K562 (cell line): ENCODE results near the gene ASPG. TPM values are rescaled to one million over a fixed set of nuclear protein-coding genes. Genes with fewer than 3 reads are reported as not detected.

ENCODE experiments used
- DPF2 ChIP-seq: fragments of 450-650 bp; IDR thresholded peaks from 2 replicates; pipeline ENCODE4 v1.6.1; 2016
- EWSR1 ChIP-seq: fragments of 450-650 bp; IDR thresholded peaks from 2 replicates; pipeline ENCODE4 v1.6.1; 2018; ENCODE audit warnings: borderline replicate concordance, mild to moderate bottlenecking, low read depth, moderate library complexity; ENCODE audit not compliant: partially characterized antibody
- HDAC1 ChIP-seq, 2 experiments: fragments of 450-650 bp; IDR thresholded peaks; 2 replicates each; pipeline ENCODE4 v1.6.1; 2016 to 2017; ENCODE audit warnings: inconsistent platforms in 1 of 2, mild to moderate bottlenecking in 1 of 2, moderate library complexity in 1 of 2
- MYBL2 ChIP-seq, 2 experiments: fragments of 450-650 bp in 1 of 2; sonication (generic) in 1 of 2; formaldehyde crosslinking in 1 of 2; IDR thresholded peaks; 2 replicates each; pipeline versions ENCODE4 v1.6.1 to v1.8.1; 2017 to 2022; ENCODE audit warnings: borderline replicate concordance in 1 of 2, inconsistent platforms in 1 of 2, low read depth in 1 of 2, mild to moderate bottlenecking in 1 of 2, missing genetic modification reagents in 1 of 2, moderate library complexity in 1 of 2
- NCOA2 ChIP-seq, 2 experiments: fragments of 450-650 bp; IDR thresholded peaks; 2 replicates each; pipeline ENCODE4 v1.6.1; 2018; ENCODE audit warnings: mild to moderate bottlenecking in 2 of 2, moderate library complexity in 1 of 2; ENCODE audit not compliant: partially characterized antibody in 2 of 2
- RBM14 ChIP-seq: fragments of 200-400 bp; formaldehyde crosslinking; IDR thresholded peaks from 2 replicates; pipeline ENCODE4 v1.6.1; 2018; ENCODE audit warnings: low read depth, mild to moderate bottlenecking, low read length, moderate library complexity, borderline replicate concordance; ENCODE audit not compliant: insufficient read depth
- RBM25 ChIP-seq: fragments of 200-400 bp; formaldehyde crosslinking; IDR thresholded peaks from 2 replicates; pipeline ENCODE4 v1.6.1; 2018; ENCODE audit warnings: low read length, low read depth, moderate library complexity; ENCODE audit not compliant: severe bottlenecking
- TCF15 ChIP-seq: fragments of 250-450 bp; sonication (Bioruptor Pico); IDR thresholded peaks from 2 replicates; pipeline ENCODE4 v1.8.0; 2022; ENCODE audit warnings: moderate library complexity, mild to moderate bottlenecking, inconsistent platforms
- TEAD4 ChIP-seq, 2 experiments: sonication (generic) in 1 of 2; formaldehyde crosslinking in 1 of 2; IDR thresholded peaks; 2 replicates each; pipeline versions ENCODE4 v1.6.1 to v1.8.0; 2012 to 2022; ENCODE audit warnings: borderline replicate concordance in 1 of 2, inconsistent platforms in 1 of 2, low read length in 1 of 2, mild to moderate bottlenecking in 1 of 2, missing genetic modification reagents in 1 of 2
- TFE3 ChIP-seq: fragments of 450-650 bp; formaldehyde crosslinking; IDR thresholded peaks from 2 replicates; pipeline ENCODE4 v1.4.0; 2020; ENCODE audit warnings: mild to moderate bottlenecking, mixed read lengths
- USF1 ChIP-seq: sonication (generic); formaldehyde crosslinking; IDR thresholded peaks from 2 replicates; pipeline ENCODE4 v1.9.0; 2022; ENCODE audit warnings: mild to moderate bottlenecking, missing genetic modification reagents
- XRCC3 ChIP-seq: fragments of 450-650 bp; IDR thresholded peaks from 2 replicates; pipeline ENCODE4 v1.6.1; 2017; ENCODE audit warnings: mild to moderate bottlenecking, moderate library complexity
- ZBED1 ChIP-seq: IDR thresholded peaks from 2 replicates; pipeline ENCODE4 v1.6.1; 2014
- ZNF263 ChIP-seq: sonication (generic); formaldehyde crosslinking; IDR thresholded peaks from 2 replicates; pipeline ENCODE4 v1.8.0; 2022; ENCODE audit warnings: mild to moderate bottlenecking, missing genetic modification reagents, borderline replicate concordance
- ZNF395 ChIP-seq: fragments of 200-800 bp; sonication (Bioruptor generic); IDR thresholded peaks from 2 replicates; pipeline ENCODE4 v1.6.1; 2017; ENCODE audit warnings: missing genetic modification characterization, missing compliant biosample characterization
- ZNF408 ChIP-seq: fragments of 250-450 bp; sonication (Bioruptor Pico); IDR thresholded peaks from 2 replicates; pipeline ENCODE4 v1.4.0; 2020; ENCODE audit warnings: low read depth, mild to moderate bottlenecking, moderate library complexity
- ZNF655 ChIP-seq: fragments of 250-450 bp; sonication (Bioruptor Pico); IDR thresholded peaks from 2 replicates; pipeline ENCODE4 v1.5.0; 2021
- ZNF668 ChIP-seq: fragments of 250-450 bp; sonication (Bioruptor Pico); IDR thresholded peaks from 2 replicates; pipeline ENCODE4 v1.8.0; 2022; ENCODE audit warnings: mild to moderate bottlenecking, inconsistent platforms
- ZNF766 ChIP-seq: fragments of 200-800 bp; sonication (Bioruptor generic); conservative IDR thresholded peaks from 2 replicates; pipeline ENCODE4 v1.6.1; 2016; ENCODE audit warnings: missing genetic modification characterization, missing compliant biosample characterization
- polyA plus RNA-seq, 8 experiments: library from polyadenylated mRNA; depleted of rRNA in 4 of 8; stranded (reverse) in 5 of 8; unstranded in 3 of 8; fragments of >200 nt; fragmentation: Nextera tagmentation in 2 of 8; fragmentation: Illumina TruSeq in 1 of 8; extraction: Ambion mirVana in 2 of 8; extraction: Trizol in 1 of 8; gene quantifications; 2 replicates each; pipeline versions ENCODE4 v1.2.1 to v1.2.3, GENCODE V29; 2011 to 2014; ENCODE audit warnings: inconsistent platforms in 1 of 8, missing spikeins in 1 of 8
- total RNA-seq, 7 experiments: library from RNA; depleted of rRNA in 6 of 7; stranded (reverse); fragments of >200 nt in 6 of 7; fragmentation: Illumina TruSeq in 2 of 7; extraction: Trizol in 2 of 7; gene quantifications; 2 replicates each; pipeline versions ENCODE4 v1.2.1 to v1.2.3, GENCODE V29; 2011 to 2021; ENCODE audit warnings: low replicate concordance in 1 of 7

ASPG gene
- total and polyA plus RNA-seq, 9 of the 15 experiments (the other 6 are each of a cell fraction or from before 2014, with no cell fraction given) = 0.18 TPM; not detected in 8

- TF ChIP-seq USF1 (CRISPR knock-in tag) = peak; percentile 96
- TF ChIP-seq TCF15 (CRISPR knock-in tag) = no peak
- TF ChIP-seq ZNF408 = no peak
- no peak for TF ChIP-seq EWSR1
- TF ChIP-seq TFE3 (CRISPR knock-in tag) = peak; percentile 90
- no peak for TF ChIP-seq RBM14
- TF ChIP-seq RBM25 = no peak
- peak; percentile 69; the same call in 1 of the 2 replicates for TF ChIP-seq ZNF395
- no peak for TF ChIP-seq XRCC3
- 0 out of 2 replicates have a peak, but pooled peaks have one; percentile 50 for TF ChIP-seq ZBED1
- TF ChIP-seq ZNF655 (CRISPR knock-in tag) = no peak
- 0 out of 2 replicates have a peak, but pooled peaks have one; percentile 45 for TF ChIP-seq ZNF766 (CRISPR knock-in tag)
- TF ChIP-seq NCOA2 (IDR thresholded peaks at IDR 0.05; ENCODE audit: partially characterized antibody in 2 of 2) = peak in 1 of 2 experiments; percentile 39
- TF ChIP-seq ZNF263 (CRISPR knock-in tag) = peak; percentile 27; the same call in 1 of the 2 replicates
- TF ChIP-seq ZNF668 (CRISPR knock-in tag) = no peak
- TF ChIP-seq HDAC1 (IDR thresholded peaks at IDR 0.05) = peak in 1 of 2 experiments; percentile 58; a peak in 2 of 4 replicates
- TF ChIP-seq DPF2 = peak; percentile 75
- no peak for TF ChIP-seq MYBL2 (IDR thresholded peaks at IDR 0.05; ENCODE audit: low read depth)
- TF ChIP-seq MYBL2 (CRISPR knock-in tag; IDR thresholded peaks at IDR 0.05; ENCODE audit: borderline replicate concordance) = no peak
- TF ChIP-seq TEAD4 (IDR thresholded peaks at IDR 0.05; ENCODE audit: low read length) = peak; percentile 92
- TF ChIP-seq TEAD4 (CRISPR knock-in tag; IDR thresholded peaks at IDR 0.05; ENCODE audit: borderline replicate concordance) = no peak
Observed at GRCh38 chr14:104158827-104159798, 73.6 kb downstream of the ASPG start (continued).
